Right cardiac atrium (tissue), 5 donors: ENCODE measurements around the gene DEGS2. TPM values are rescaled to one million over a fixed set of nuclear protein-coding genes. Genes with fewer than 3 reads are reported as not detected.

ENCODE experiments used
- ATAC-seq, 2 donors: fragments of 200-7000 bp; cut with Tn5 transposase; one replicate each; pipeline versions ENCODE4 v1.8.0 to v1.9.1; 2020; ENCODE audit warnings: moderate library complexity in 2 of 2, mild to moderate bottlenecking in 1 of 2
- DNase-seq, 3 donors: peaks; one replicate each; pipeline ENCODE4 v3.0.0-alpha.2; 2020
- H3K27ac ChIP-seq: one replicate; pipeline ENCODE4 v1.5.1; 2013; ENCODE audit warnings: mild to moderate bottlenecking, low read length, control low read depth, moderate library complexity
- H3K27me3 ChIP-seq: one replicate; pipeline ENCODE4 v1.6.1; 2013; ENCODE audit not compliant: control insufficient read depth, insufficient read depth
- H3K4me1 ChIP-seq: one replicate; pipeline ENCODE4 v1.6.1; 2013; ENCODE audit warnings: low read length; ENCODE audit not compliant: control insufficient read depth, insufficient read depth
- H3K4me3 ChIP-seq: one replicate; pipeline ENCODE4 v1.5.1; 2013; ENCODE audit warnings: low read length, control low read depth
- H3K9me3 ChIP-seq: one replicate; pipeline ENCODE4 v1.6.1; 2013; ENCODE audit warnings: low read length; ENCODE audit not compliant: control insufficient read depth
- WGBS: extraction: QIAGEN DNeasy Blood & Tissue Kit; methylation state at CpG from one replicate; pipeline ENCODE4 v1.1.7; 2013; 5-methylcytosine and 5-hydroxymethylcytosine counted together
- intact Hi-C, 4 donors: fragments of 100-400 bp; cut with DNase I; formaldehyde crosslinking; loops; one replicate each; pipeline versions ENCODE4 v1.11.0 to v1.14.0; 2022 to 2023
- microRNA-seq, 2 donors: library from miRNA; unstranded; fragments of <30 nt; microRNA quantifications; one replicate each; pipeline ENCODE4 v1.2.0, GENCODE V29; 2020 to 2021
- polyA plus RNA-seq: library from polyadenylated mRNA; stranded (reverse); fragments of 200-250 nt; gene quantifications from one replicate; pipeline ENCODE4 v1.2.3, GENCODE V29; 2013
- total RNA-seq, 4 donors: library from RNA; stranded (reverse); fragmentation: NEBNext Ultra II Directional; extraction: Animal tissue kit (Norgen Biotek cat#: 25700); gene quantifications; one replicate each; pipeline ENCODE4 v1.2.1, GENCODE V29; 2021
- donor health status: healthy with polysubstance abuse.
- donor health status: DM: no; HTN: yes; CAD: no.
- donor health status: DM: no; HTN: no; CAD: no.
- donor health status: DM: no; HTN: yes; CAD: no; lungs with severe emphysema.
- donor health status: DM: yes; HTN: yes; CAD: no.

DEGS2 gene
- total and polyA plus RNA-seq, 5 donors, result 0.11 to 0.42 (median 0.30) TPM; not detected in 1

DNA sequence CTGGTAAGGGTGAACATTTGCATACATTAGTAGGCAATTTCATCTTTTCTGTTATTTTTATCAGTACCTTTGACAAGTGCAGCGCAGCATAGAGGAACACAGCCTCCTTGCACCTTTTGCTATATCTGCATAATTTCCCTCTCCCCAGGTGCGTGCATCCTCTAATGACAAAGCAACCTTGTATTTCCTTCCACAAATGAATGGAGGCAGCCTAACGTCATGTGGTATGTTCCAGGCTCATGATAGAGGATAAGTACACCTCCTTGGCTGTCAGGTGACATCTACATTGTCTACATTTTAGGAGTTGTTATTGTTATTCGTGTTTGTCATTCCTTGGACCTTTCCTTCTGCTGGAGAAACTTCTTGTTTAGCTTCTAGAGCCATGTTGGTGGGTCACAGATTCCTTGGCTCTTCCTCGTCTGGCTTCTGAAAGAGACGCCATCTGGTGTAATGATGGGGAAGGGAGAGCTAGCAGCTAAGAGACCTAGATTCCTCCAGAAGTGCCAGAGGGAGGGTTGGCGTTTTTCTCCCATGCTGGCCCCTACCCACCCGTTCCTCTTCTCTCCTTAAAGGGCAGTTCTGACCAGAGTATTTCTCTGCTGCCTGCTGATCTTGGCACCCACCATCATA lies 57.2 kb downstream of the DEGS2 start:
- peak overlapping the region; percentile 20 for H3K27ac ChIP-seq
- peaks cover 29% of the 10 kb centered on the region for H3K4me1 ChIP-seq
- no peaks in the 10 kb centered on the region for H3K27me3 ChIP-seq
- H3K9me3 ChIP-seq, result no peaks in the 10 kb centered on the region
- intact Hi-C loops, result loop anchor here in 1 of 4 donors (10.0 kb wide), 2 partner anchors 47 to 93 kb away; no protein-coding TSS in a partner anchor
- DNase-seq, result no peak
- no peak for ATAC-seq
- H3K4me3 ChIP-seq, result no peak overlapping the region
- WGBS, result 76% methylated on average over 8 of the region's 8 CpGs

DNA sequence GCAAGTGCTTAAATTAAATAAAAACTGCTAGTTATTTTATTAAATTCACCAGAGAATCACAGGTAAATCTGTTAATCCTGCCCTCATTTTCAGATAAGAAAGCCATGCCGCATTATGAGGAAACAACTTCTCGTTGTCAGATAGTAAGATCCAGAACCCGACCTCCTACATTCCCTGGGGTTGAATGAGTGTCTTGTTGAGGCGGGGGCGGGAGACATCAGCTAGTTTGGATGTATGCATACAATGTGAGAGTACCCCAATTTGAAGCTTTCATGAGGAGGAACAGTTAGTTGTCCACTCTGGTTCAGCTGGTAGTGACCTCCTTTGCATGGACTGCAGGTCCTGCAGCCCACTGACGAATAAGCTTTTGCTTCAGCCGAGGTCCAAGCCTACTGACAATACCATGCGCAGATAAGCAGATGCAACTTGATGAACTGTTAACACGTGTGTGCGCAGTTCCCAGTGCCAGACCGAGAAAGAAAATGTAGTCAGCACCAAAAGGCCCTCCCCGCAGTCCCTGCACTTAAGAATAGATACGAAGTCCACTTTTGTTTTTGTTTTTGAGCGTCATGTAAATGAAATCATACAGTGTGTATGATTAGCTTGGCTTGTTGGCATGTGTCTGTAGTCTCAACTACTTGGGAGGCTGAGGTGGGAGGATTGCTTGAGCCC lies 59.3 kb downstream of the DEGS2 start:
- H3K27ac ChIP-seq, result no peak overlapping the region
- no peak overlapping the region for H3K4me3 ChIP-seq
- no peaks in the 10 kb centered on the region for H3K9me3 ChIP-seq
- ATAC-seq (no peak), DNase-seq (no peak)
- no peaks in the 10 kb centered on the region for H3K27me3 ChIP-seq
- peaks cover 13% of the 10 kb centered on the region for H3K4me1 ChIP-seq
- intact Hi-C loops, result loop anchor here in 1 of 4 donors (10.0 kb wide), 2 partner anchors 45 to 95 kb away; no protein-coding TSS in a partner anchor
- 67% methylated on average over 14 of the region's 14 CpGs for WGBS

DNA sequence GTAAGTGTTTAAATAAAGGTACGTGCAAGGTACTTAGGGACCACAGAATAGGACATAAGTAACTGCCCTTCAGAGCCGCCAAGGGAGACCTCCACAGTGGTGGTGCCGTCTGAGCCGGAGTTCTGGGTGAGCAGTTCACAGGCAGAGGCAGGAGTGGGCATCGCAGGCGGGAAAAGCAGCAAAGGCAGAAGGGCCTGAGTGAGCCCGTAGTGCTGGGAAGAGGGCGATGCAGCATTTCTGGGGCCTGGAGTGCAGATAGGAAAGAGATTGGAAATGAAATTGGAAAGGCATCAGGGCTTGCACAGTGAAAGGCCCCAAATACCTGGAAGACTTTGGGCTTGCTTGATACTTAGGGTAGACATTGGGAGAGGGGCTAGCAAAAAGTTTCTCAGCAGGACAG lies 61.3 kb downstream of the DEGS2 start:
- DNase-seq (no peak), ATAC-seq (no peak)
- no peak overlapping the region for H3K4me3 ChIP-seq
- H3K27me3 ChIP-seq, result no peaks in the 10 kb centered on the region
- peaks cover 4% of the 10 kb centered on the region for H3K4me1 ChIP-seq
- H3K9me3 ChIP-seq, result no peaks in the 10 kb centered on the region
- 88% methylated on average over 8 of the region's 8 CpGs for WGBS
- intact Hi-C loops, result no loop called here
- no peak overlapping the region for H3K27ac ChIP-seq

DNA sequence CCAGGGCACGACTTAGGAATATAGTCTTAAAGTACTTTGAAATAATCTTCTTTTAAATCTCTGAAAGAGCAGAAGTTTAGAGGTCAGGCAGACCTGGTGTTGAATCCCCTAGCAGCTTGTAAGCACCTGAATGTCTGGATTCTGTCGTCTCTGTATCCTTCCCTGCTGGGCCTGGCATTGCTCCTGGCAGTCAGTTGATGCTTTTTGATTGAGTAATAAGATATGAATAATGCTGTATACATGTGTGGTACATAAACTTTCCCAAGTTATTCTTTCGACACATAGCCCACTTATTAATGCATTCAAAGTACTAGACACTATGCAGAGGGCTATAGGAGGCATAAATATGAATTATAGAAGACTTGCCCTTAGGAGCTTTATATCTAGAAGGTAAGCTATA lies 62.8 kb downstream of the DEGS2 start:
- Histone ChIP-seq H3K9me3 (no peaks in the 10 kb centered on the region), H3K4me3 (no peak overlapping the region), H3K4me1 (no peaks in the 10 kb centered on the region), H3K27me3 (no peaks in the 10 kb centered on the region), H3K27ac (no peak overlapping the region)
- no peak for ATAC-seq
- no peak for DNase-seq
- intact Hi-C loops, result no loop called here
- WGBS, result 90% methylated on average over 3 of the region's 3 CpGs

Small RNA genes within 50 kb of the gene (microRNA-seq; reads per million reads assigned to microRNA genes)
- gene MIR151B, result 147 to 166 reads per million in 2 donors
- 545 to 1,878 reads per million in 2 donors for gene MIR342

Other genes with a start within 250 kb of the DEGS2 start
- 10 to 100 TPM; 68.1 to 74.8 (median 71.5) TPM for gene EVL, start 94.2 kb downstream of the DEGS2 start, total RNA-seq
- gene EVL, start 94.2 kb downstream of the DEGS2 start, polyA plus RNA-seq, result 46.6 TPM
- 10 to 100 TPM; 45.4 to 47.4 (median 46.3) TPM for gene YY1, start 79.5 kb upstream of the DEGS2 start, total RNA-seq
- gene YY1, start 79.5 kb upstream of the DEGS2 start, polyA plus RNA-seq, result 28.8 TPM
- 10 to 100 TPM; 22.9 to 41.1 (median 23.9) TPM for gene SLC25A29, start 146.8 kb upstream of the DEGS2 start, total RNA-seq
- gene SLC25A29, start 146.8 kb upstream of the DEGS2 start, polyA plus RNA-seq, result 20.9 TPM
- gene SLC25A47, start 163.7 kb upstream of the DEGS2 start, total RNA-seq, result not detected
- not detected for gene SLC25A47, start 163.7 kb upstream of the DEGS2 start, polyA plus RNA-seq
- 1 to 10 TPM; 4.4 to 6.3 (median 5.3) TPM for gene WDR25, start 216.8 kb upstream of the DEGS2 start, total RNA-seq
- 4.6 TPM for gene WDR25, start 216.8 kb upstream of the DEGS2 start, polyA plus RNA-seq